Endothelial cell of umbilical vein (primary cell): ENCODE measurements around the gene RXYLT1. TPM values are rescaled to one million over a fixed set of nuclear protein-coding genes. Genes with fewer than 3 reads are reported as not detected.

Source experiments
- BruUV-seq: library from RNA; stranded (reverse); fragments of 400-500 nt; replicated peaks from 2 replicates; lab custom pipeline; 2021; lab: Mats Ljungman, UMichigan
- CTCF ChIA-PET: fragments of 300-600, 350-600 bp; sonication (Branson Sonifier 250); formaldehyde crosslinking; loops from one replicate; lab custom pipeline; 2021; ENCODE audit warnings: antibody characterized with exemption, inconsistent platforms; lab: Charles Lee
- POLR2A ChIA-PET: fragments of 300-600, 350-600 bp; sonication (Branson Sonifier 250); formaldehyde crosslinking; loops from one replicate; lab custom pipeline; 2021; ENCODE audit warnings: antibody characterized with exemption, inconsistent platforms; lab: Charles Lee
- DNase-seq: peaks from one replicate; pipeline ENCODE4 v3.0.0-alpha.2; 2011; ENCODE audit warnings: low read depth, low spot score
- FAIRE-seq: peaks from 2 replicates; lab custom pipeline; 2011; peaks lifted over from hg19 to GRCh38; lab: Jason Lieb, UNC
- H2AFZ ChIP-seq: 2 replicates; pipeline ENCODE4 v1.6.0; 2012; ENCODE audit warnings: low read depth, low read length, control low read depth, inconsistent platforms
- H3K27ac ChIP-seq: 2 replicates; pipeline ENCODE4 v1.5.1; 2011; ENCODE audit warnings: low read depth, mild to moderate bottlenecking, control low read depth, low read length, moderate library complexity; ENCODE audit not compliant: insufficient read depth
- H3K27me3 ChIP-seq, 2 experiments: 2 replicates each; pipeline versions ENCODE4 v1.6.0 to v1.6.1; 2011; ENCODE audit warnings: low read length in 2 of 2, mixed read lengths in 1 of 2; ENCODE audit not compliant: control insufficient read depth in 2 of 2, insufficient read depth in 2 of 2
- H3K36me3 ChIP-seq, 2 experiments: 2 replicates in 1 of 2; 3 replicates in 1 of 2; pipeline ENCODE4 v1.5.1; 2011; ENCODE audit warnings: low read length in 2 of 2, mild to moderate bottlenecking in 1 of 2, moderate library complexity in 1 of 2; ENCODE audit not compliant: control insufficient read depth in 2 of 2, insufficient read depth in 2 of 2; ENCODE audit errors: extremely low read depth in 1 of 2
- H3K4me1 ChIP-seq: 3 replicates; pipeline ENCODE4 v1.5.1; 2011; ENCODE audit warnings: mild to moderate bottlenecking, low read length; ENCODE audit not compliant: control insufficient read depth, insufficient read depth; ENCODE audit errors: extremely low read depth
- H3K4me2 ChIP-seq: 2 replicates; pipeline ENCODE4 v1.6.1; 2011; ENCODE audit warnings: low read length, control low read depth, mixed read lengths; ENCODE audit not compliant: insufficient read depth
- H3K4me3 ChIP-seq, 3 experiments: fragments of 200-600 bp in 1 of 3; sonication (generic), shearing (Covaris generic) in 1 of 3; replicated peaks in 1 of 3; 2 replicates each; pipeline ENCODE4 v1.5.1; 2011 to 2016; ENCODE audit warnings: control low read depth in 3 of 3, low read length in 3 of 3, mild to moderate bottlenecking in 2 of 3, inconsistent platforms in 1 of 3, low read depth in 1 of 3, moderate library complexity in 1 of 3; ENCODE audit not compliant: insufficient read depth in 1 of 3
- H3K79me2 ChIP-seq: 2 replicates; pipeline ENCODE4 v1.6.0; 2012; ENCODE audit warnings: low read length, inconsistent platforms; ENCODE audit not compliant: control insufficient read depth, insufficient read depth
- H3K9ac ChIP-seq: replicated peaks from 2 replicates; pipeline ENCODE3; 2011; ENCODE audit warnings: low read length, control low read depth; ENCODE audit not compliant: insufficient read depth; ENCODE audit errors: extremely low read depth
- H3K9me1 ChIP-seq: replicated peaks from 3 replicates; pipeline ENCODE4 v1.6.0; 2011; ENCODE audit warnings: mild to moderate bottlenecking, low read length; ENCODE audit not compliant: control insufficient read depth, insufficient read depth; ENCODE audit errors: extremely low read depth
- H3K9me3 ChIP-seq: replicated peaks from 2 replicates; pipeline ENCODE4 v1.5.1; 2012; ENCODE audit warnings: low read length, inconsistent platforms; ENCODE audit not compliant: control insufficient read depth, insufficient read depth
- H4K20me1 ChIP-seq: replicated peaks from 2 replicates; pipeline ENCODE3; 2011; ENCODE audit warnings: mild to moderate bottlenecking, low read length; ENCODE audit not compliant: control insufficient read depth, insufficient read depth; ENCODE audit errors: extremely low read depth
- CTCF ChIP-seq, 2 donors: IDR thresholded peaks; 1 replicate in 1 of 2; 2 replicates in 1 of 2; pipeline ENCODE4 v1.5.1; 2011; ENCODE audit warnings: low read length in 2 of 2, mild to moderate bottlenecking in 2 of 2, moderate library complexity in 2 of 2, control low read depth in 1 of 2, inconsistent platforms in 1 of 2, low read depth in 1 of 2; ENCODE audit not compliant: insufficient read depth in 1 of 2; ENCODE audit errors: extremely low read depth in 1 of 2
- EZH2 ChIP-seq: IDR thresholded peaks from 2 replicates; pipeline ENCODE4 v1.6.1; 2012; ENCODE audit warnings: borderline replicate concordance, low read depth, mild to moderate bottlenecking, moderate library complexity, low read length, inconsistent platforms; ENCODE audit not compliant: severe bottlenecking
- FOS ChIP-seq: IDR thresholded peaks from 2 replicates; pipeline ENCODE4 v1.6.1; 2011; ENCODE audit warnings: mild to moderate bottlenecking, low read length, moderate library complexity, borderline replicate concordance; ENCODE audit not compliant: insufficient read depth
- GATA2 ChIP-seq: IDR thresholded peaks from 2 replicates; pipeline ENCODE4 v1.7.0; 2011; ENCODE audit warnings: low read depth, mild to moderate bottlenecking, moderate library complexity, mixed read lengths, low read length; ENCODE audit not compliant: insufficient read length, insufficient read depth
- JUN ChIP-seq: IDR thresholded peaks from 2 replicates; pipeline ENCODE4 v1.6.1; 2011; ENCODE audit warnings: borderline replicate concordance, low read depth; ENCODE audit not compliant: insufficient read length, insufficient read depth
- MAX ChIP-seq: IDR thresholded peaks from 2 replicates; pipeline ENCODE4 v1.6.1; 2011; ENCODE audit not compliant: insufficient read depth, insufficient read length
- MYC ChIP-seq: IDR thresholded peaks from one replicate; pipeline ENCODE4 v1.6.1; 2011; ENCODE audit warnings: mild to moderate bottlenecking, low read depth, low read length
- POLR2A ChIP-seq: IDR thresholded peaks from 2 replicates; pipeline ENCODE4 v1.6.1; 2012; ENCODE audit warnings: low read depth, mild to moderate bottlenecking, control low read depth, low read length
- POLR2AphosphoS5 ChIP-seq: IDR thresholded peaks from 2 replicates; pipeline ENCODE4 v1.6.1; 2012; ENCODE audit warnings: low read depth, mild to moderate bottlenecking, control low read depth, low read length, moderate library complexity; ENCODE audit not compliant: insufficient read depth
- dilution Hi-C: fragments of 300-500 bp; cut with MboI; formaldehyde crosslinking; loops from one replicate; pipeline ENCODE4 v1.15.0; 2019; ENCODE audit warnings: low sequenced_read_pairs; ENCODE audit not compliant: extremely low pct_ligation_motif_present
- intact Hi-C: fragments of 100-400 bp; cut with micrococcal nuclease; formaldehyde crosslinking; loops from one replicate; pipeline ENCODE4 v1.10.0; 2022
- polyA plus RNA-seq, 4 experiments: library from polyadenylated mRNA; depleted of rRNA in 3 of 4; stranded (reverse) in 3 of 4; unstranded in 1 of 4; fragments of >200 nt; gene quantifications; 2 replicates each; pipeline versions ENCODE4 v1.2.1 to v1.2.3, GENCODE V29; 2011 to 2012; ENCODE audit warnings: missing spikeins in 1 of 4
- total RNA-seq: library from RNA; stranded (reverse); gene quantifications from 2 replicates; pipeline ENCODE4 v1.2.3, GENCODE V29; 2021

Gene RXYLT1
- total and polyA plus RNA-seq, 2 donors (not counting 3 experiments of a cell fraction or from before 2014, with no cell fraction given): 8.1 to 13.1 TPM

GRCh38 chr12:63777340-63777739, 2.4 kb upstream of the RXYLT1 start:
- Histone ChIP-seq H3K27ac (no peak overlapping the region), H4K20me1 (no peaks in the 10 kb centered on the region), H3K4me2 (no peak overlapping the region), H2AFZ (no peak overlapping the region), H3K4me1 (peaks cover 12% of the 10 kb centered on the region), H3K9ac (no peak overlapping the region), H3K36me3 (no peaks in the 10 kb centered on the region), H3K9me3 (no peaks in the 10 kb centered on the region), H3K79me2 (no peaks in the 10 kb centered on the region), H3K9me1 (no peaks in the 10 kb centered on the region), H3K27me3 (peaks cover 8 to 34% of the 10 kb centered on the region in 2 experiments), H3K4me3 (no peak overlapping the region)
- FAIRE-seq (no peak), DNase-seq (no peak)
- no peak for TF ChIP-seq JUN
- TF ChIP-seq POLR2A: no peak
- no peak for TF ChIP-seq CTCF (IDR thresholded peaks at IDR 0.05; ENCODE audit: extremely low read depth in 1 of 2, insufficient read depth in 1 of 2, low read depth in 1 of 2, low read length in 2 of 2)
- no peak for TF ChIP-seq FOS
- no peak for TF ChIP-seq EZH2
- TF ChIP-seq MYC: no peak
- no peak for TF ChIP-seq GATA2
- TF ChIP-seq MAX: no peak
- no peak for TF ChIP-seq POLR2AphosphoS5
- CTCF ChIA-PET: no interaction called here
- POLR2A ChIA-PET: no interaction called here
- BruUV-seq: no TSS peak
- dilution Hi-C loops: no loop called here
- intact Hi-C loops: loop anchor here (5.0 kb wide), 1 partner anchor 485 kb away; no protein-coding TSS in a partner anchor
